IPS-20b (cell line): ENCODE results near the gene PRSS38.

Source experiments
- H3K27ac ChIP-seq: one replicate; pipeline ENCODE4 v1.5.1; 2013; ENCODE audit warnings: low read length
- H3K27me3 ChIP-seq: 2 replicates; pipeline ENCODE4 v1.6.1; 2013; ENCODE audit warnings: mild to moderate bottlenecking, low read length, inconsistent platforms; ENCODE audit not compliant: insufficient read depth
- H3K36me3 ChIP-seq: 2 replicates; pipeline ENCODE4 v1.6.1; 2013; ENCODE audit warnings: low read depth, mild to moderate bottlenecking, inconsistent platforms, low read length, moderate library complexity; ENCODE audit not compliant: insufficient read depth
- H3K4me1 ChIP-seq: 2 replicates; pipeline ENCODE4 v1.6.1; 2013; ENCODE audit warnings: mild to moderate bottlenecking, control low read depth, inconsistent platforms, low read length, moderate library complexity; ENCODE audit not compliant: insufficient read depth
- H3K4me3 ChIP-seq: 2 replicates; pipeline ENCODE4 v1.5.1; 2013; ENCODE audit warnings: mild to moderate bottlenecking, low read length, inconsistent platforms
- H3K9ac ChIP-seq: 2 replicates; pipeline ENCODE4 v1.6.1; 2013; ENCODE audit warnings: low read depth, mild to moderate bottlenecking, inconsistent platforms, low read length, moderate library complexity
- H3K9me3 ChIP-seq: 2 replicates; pipeline ENCODE4 v1.6.1; 2013; ENCODE audit warnings: mild to moderate bottlenecking, low read depth, low read length, inconsistent platforms; ENCODE audit not compliant: insufficient read depth

Gene PRSS38

GRCh38 chr1:227891223-227891954 is 75.9 kb downstream of the PRSS38 start:
- no peaks in the 10 kb centered on the region for H3K27me3 ChIP-seq
- H3K9ac ChIP-seq = no peak overlapping the region
- H3K36me3 ChIP-seq = no peaks in the 10 kb centered on the region
- no peak overlapping the region for H3K4me3 ChIP-seq
- no peak overlapping the region for H3K27ac ChIP-seq
- H3K4me1 ChIP-seq = peaks cover 2% of the 10 kb centered on the region; the same call in 1 of the 2 replicates
- no peaks in the 10 kb centered on the region for H3K9me3 ChIP-seq

GRCh38 chr1:227891955-227892488 is 76.5 kb downstream of the PRSS38 start:
- no peaks in the 10 kb centered on the region for H3K36me3 ChIP-seq
- no peaks in the 10 kb centered on the region for H3K9me3 ChIP-seq
- H3K4me1 ChIP-seq = no peaks in the 10 kb centered on the region
- H3K9ac ChIP-seq = no peak overlapping the region
- no peak overlapping the region for H3K4me3 ChIP-seq
- H3K27me3 ChIP-seq = no peaks in the 10 kb centered on the region
- H3K27ac ChIP-seq = no peak overlapping the region

- Histone ChIP-seq H3K4me3 (no peak overlapping the region), H3K9me3 (no peaks in the 10 kb centered on the region), H3K27me3 (no peaks in the 10 kb centered on the region), H3K9ac (no peak overlapping the region), H3K27ac (no peak overlapping the region), H3K4me1 (no peaks in the 10 kb centered on the region), H3K36me3 (no peaks in the 10 kb centered on the region)
Observed at GRCh38 chr1:227892489-227893299, 77.2 kb downstream of the PRSS38 start.

- no peaks in the 10 kb centered on the region for H3K4me1 ChIP-seq
- H3K27me3 ChIP-seq = no peaks in the 10 kb centered on the region
- H3K27ac ChIP-seq = no peak overlapping the region
- H3K9ac ChIP-seq = no peak overlapping the region
- no peaks in the 10 kb centered on the region for H3K36me3 ChIP-seq
- H3K4me3 ChIP-seq = no peak overlapping the region
- H3K9me3 ChIP-seq = no peaks in the 10 kb centered on the region
Observed at GRCh38 chr1:227893300-227893948, 77.9 kb downstream of the PRSS38 start.

GRCh38 chr1:227893949-227894721 is 78.7 kb downstream of the PRSS38 start:
- H3K27ac ChIP-seq = no peak overlapping the region
- H3K4me1 ChIP-seq = no peaks in the 10 kb centered on the region
- no peaks in the 10 kb centered on the region for H3K9me3 ChIP-seq
- no peaks in the 10 kb centered on the region for H3K36me3 ChIP-seq
- H3K27me3 ChIP-seq = no peaks in the 10 kb centered on the region
- no peak overlapping the region for H3K4me3 ChIP-seq
- H3K9ac ChIP-seq = no peak overlapping the region

- Histone ChIP-seq H3K27ac (no peak overlapping the region), H3K4me3 (no peak overlapping the region), H3K9ac (no peak overlapping the region), H3K27me3 (no peaks in the 10 kb centered on the region), H3K9me3 (no peaks in the 10 kb centered on the region), H3K36me3 (no peaks in the 10 kb centered on the region), H3K4me1 (no peaks in the 10 kb centered on the region)
Observed at GRCh38 chr1:227894831-227895451, 79.5 kb downstream of the PRSS38 start.
